SJSA1 (cell line): ENCODE data around the gene SLC6A1. TPM values are rescaled to one million over a fixed set of nuclear protein-coding genes. Genes with fewer than 3 reads are reported as not detected.

Experiments used
- DNase-seq, 2 experiments: peaks; one replicate each; pipeline ENCODE4 v3.0.0-alpha.2; 2015 to 2020; ENCODE audit warnings: low spot score in 2 of 2, low read depth in 1 of 2
- H3K27ac ChIP-seq: fragments of 250-450 bp; sonication (Bioruptor Pico); 2 replicates; pipeline ENCODE4 v1.5.1; 2020; ENCODE audit warnings: mild to moderate bottlenecking, moderate library complexity
- H3K27me3 ChIP-seq: fragments of 250-450 bp; sonication (Bioruptor Pico); replicated peaks from 2 replicates; pipeline ENCODE4 v1.5.1; 2020; ENCODE audit warnings: mild to moderate bottlenecking, moderate library complexity
- H3K36me3 ChIP-seq: fragments of 250-450 bp; sonication (Bioruptor Pico); 2 replicates; pipeline ENCODE4 v1.5.1; 2020; ENCODE audit warnings: mild to moderate bottlenecking
- H3K4me1 ChIP-seq: fragments of 250-450 bp; sonication (Bioruptor Pico); replicated peaks from 2 replicates; pipeline ENCODE4 v1.6.1; 2021; ENCODE audit warnings: mild to moderate bottlenecking
- H3K4me3 ChIP-seq: fragments of 250-450 bp; sonication (Bioruptor Pico); 2 replicates; pipeline ENCODE4 v1.5.1; 2020; ENCODE audit warnings: mild to moderate bottlenecking
- H3K9me3 ChIP-seq: fragments of 250-450 bp; sonication (Bioruptor Pico); replicated peaks from 2 replicates; pipeline ENCODE4 v1.5.1; 2020; ENCODE audit warnings: mild to moderate bottlenecking
- total RNA-seq: library from RNA; depleted of rRNA; stranded (reverse); fragments of >200 nt; shearing (Covaris generic); gene quantifications from 2 replicates; pipeline ENCODE4 v1.2.3, GENCODE V29; 2014

Gene SLC6A1
- total RNA-seq, 1 experiment from 2014 or later = not detected

DNA sequence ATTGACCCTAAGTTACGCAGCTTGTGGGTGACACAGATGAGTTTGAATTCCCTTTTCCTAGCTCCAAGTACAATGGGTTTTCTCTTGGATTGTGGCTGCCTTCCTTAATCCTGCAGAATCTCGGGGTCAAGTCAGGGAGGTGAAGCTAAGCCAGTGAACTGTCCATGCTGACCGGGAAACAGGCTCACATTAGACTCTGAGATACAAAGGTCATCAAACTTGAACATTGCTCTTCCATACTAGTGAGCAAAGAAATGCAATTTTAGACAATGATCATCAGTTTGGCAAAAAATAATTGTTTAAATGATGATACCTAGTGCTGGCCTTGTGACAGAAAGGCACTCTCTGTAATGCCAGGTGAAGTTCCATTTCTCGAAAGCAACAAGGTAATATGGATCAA, 31.6 kb downstream of the SLC6A1 start:
- Histone ChIP-seq H3K4me3 (no peak overlapping the region), H3K9me3 (peaks cover 4% of the 10 kb centered on the region; the same call in 1 of the 2 replicates), H3K36me3 (no peaks in the 10 kb centered on the region), H3K27ac (no peak overlapping the region), H3K27me3 (peaks cover 25% of the 10 kb centered on the region), H3K4me1 (no peaks in the 10 kb centered on the region)
- DNase-seq = no peak

DNA sequence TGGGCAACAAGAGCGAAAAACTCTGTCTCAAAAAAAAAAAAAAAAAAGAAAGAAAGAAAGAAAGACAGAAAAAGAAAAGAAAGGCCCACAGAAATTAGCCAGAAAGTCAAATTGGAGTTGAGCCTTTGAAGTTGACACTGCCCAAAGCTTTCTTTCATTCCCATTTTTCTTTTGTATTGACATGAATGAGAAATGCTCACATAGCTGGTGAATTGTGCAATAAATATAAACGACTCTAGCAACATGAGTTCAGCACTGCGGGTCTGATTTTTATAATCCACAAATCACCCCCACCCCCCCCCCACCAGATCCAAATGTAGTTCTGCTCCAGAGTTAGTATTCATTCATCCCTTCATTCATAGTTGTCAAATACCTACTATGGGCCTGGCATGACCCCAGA, 37.4 kb downstream of the SLC6A1 start:
- Histone ChIP-seq H3K27ac (no peak overlapping the region), H3K36me3 (no peaks in the 10 kb centered on the region), H3K4me3 (no peak overlapping the region), H3K9me3 (peaks cover 4% of the 10 kb centered on the region; the same call in 1 of the 2 replicates), H3K27me3 (no peaks in the 10 kb centered on the region), H3K4me1 (no peaks in the 10 kb centered on the region)
- no peak for DNase-seq

DNA sequence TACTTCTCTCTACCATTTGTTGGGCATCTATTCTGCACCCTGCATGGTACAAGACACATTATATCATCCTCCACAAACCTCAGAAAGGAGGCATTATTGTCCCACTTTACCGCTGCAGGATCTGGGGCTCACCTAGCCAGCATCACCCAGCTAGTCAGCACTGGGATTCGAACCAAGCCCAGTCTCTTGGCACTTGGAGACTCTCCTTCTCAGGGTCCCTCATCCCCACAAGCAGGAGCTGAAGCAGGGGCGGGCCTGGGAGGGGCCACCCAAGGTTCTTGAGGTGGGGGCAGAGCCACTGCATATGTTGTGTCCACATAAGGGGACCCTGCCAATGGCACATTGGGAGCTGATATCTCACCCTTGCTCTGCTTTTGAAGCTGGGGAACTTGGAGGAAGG, 41.3 kb downstream of the SLC6A1 start:
- Histone ChIP-seq H3K27ac (no peak overlapping the region), H3K27me3 (peaks cover 9% of the 10 kb centered on the region), H3K4me3 (no peak overlapping the region), H3K36me3 (no peaks in the 10 kb centered on the region), H3K4me1 (no peaks in the 10 kb centered on the region), H3K9me3 (no peaks in the 10 kb centered on the region)
- no peak for DNase-seq

DNA sequence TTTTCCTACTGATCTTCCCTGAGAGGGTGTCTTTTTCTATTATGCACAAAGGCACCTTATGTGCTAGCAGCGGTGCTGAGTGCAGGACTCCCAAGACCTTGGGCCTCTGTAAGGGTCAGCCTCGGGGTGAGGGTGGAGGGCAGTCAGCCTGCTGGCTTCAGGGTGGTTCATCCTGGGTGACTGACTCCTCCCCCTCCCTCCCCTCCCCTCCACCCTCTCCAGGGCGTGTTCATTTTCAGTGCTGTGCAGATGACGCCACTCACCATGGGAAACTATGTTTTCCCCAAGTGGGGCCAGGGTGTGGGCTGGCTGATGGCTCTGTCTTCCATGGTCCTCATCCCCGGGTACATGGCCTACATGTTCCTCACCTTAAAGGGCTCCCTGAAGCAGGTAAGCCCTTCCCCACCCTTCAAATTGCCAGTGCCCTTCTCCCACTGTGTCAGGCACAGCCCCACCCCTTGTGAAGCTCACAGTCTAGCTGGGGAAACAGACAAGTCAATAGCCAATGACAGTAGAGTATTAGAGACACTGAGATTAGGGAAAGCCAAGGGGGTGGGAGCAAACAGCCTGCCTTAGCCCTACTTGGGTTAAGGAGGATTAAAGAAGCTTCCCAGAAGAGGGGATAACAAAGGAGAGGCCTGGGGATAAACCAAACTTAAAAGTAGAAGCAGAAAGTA, 41.9 kb downstream of the SLC6A1 start:
- Histone ChIP-seq H3K27me3 (peaks cover 15% of the 10 kb centered on the region), H3K4me3 (no peak overlapping the region), H3K36me3 (no peaks in the 10 kb centered on the region), H3K27ac (no peak overlapping the region), H3K9me3 (no peaks in the 10 kb centered on the region), H3K4me1 (no peaks in the 10 kb centered on the region)
- DNase-seq = no peak

DNA sequence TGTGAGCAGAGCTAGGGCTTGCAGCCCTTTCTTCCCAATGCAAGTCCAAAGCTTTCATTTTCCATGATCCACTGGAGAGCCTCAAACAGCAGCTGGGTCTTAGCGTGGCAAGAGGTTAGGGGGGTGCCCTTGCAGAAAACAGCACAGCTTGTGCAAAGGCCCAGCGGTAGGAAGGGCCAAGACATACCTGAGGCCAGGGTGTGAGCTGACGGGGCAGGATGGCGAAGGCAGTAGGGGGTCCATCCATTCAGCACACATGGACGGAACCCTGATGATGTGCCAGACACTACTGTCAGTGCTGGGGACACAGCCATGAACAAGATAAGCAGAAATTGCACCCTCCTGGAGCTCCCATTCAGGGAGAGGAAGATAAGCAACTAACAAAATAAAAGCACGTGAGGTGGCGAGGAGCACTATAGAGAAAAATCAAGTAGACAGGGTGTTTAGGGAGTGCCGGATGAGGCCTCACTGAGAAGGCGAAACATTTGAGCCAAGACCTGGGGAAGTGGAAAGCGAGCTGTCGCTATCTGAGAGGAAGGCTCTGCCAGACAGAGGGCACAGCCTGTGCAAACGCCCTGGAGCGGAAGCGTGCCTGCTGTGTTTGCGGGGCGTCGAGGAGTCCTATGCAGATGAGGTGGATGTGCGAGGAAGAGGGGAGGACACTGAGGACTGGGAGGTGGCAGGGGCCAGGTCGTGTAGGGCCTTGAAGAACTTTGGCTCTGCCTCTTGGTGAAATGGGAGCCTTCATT, 43.4 kb downstream of the SLC6A1 start:
- Histone ChIP-seq H3K4me1 (no peaks in the 10 kb centered on the region), H3K27me3 (peaks cover 22% of the 10 kb centered on the region), H3K9me3 (no peaks in the 10 kb centered on the region), H3K4me3 (no peak overlapping the region), H3K36me3 (no peaks in the 10 kb centered on the region), H3K27ac (no peak overlapping the region)
- no peak for DNase-seq

DNA sequence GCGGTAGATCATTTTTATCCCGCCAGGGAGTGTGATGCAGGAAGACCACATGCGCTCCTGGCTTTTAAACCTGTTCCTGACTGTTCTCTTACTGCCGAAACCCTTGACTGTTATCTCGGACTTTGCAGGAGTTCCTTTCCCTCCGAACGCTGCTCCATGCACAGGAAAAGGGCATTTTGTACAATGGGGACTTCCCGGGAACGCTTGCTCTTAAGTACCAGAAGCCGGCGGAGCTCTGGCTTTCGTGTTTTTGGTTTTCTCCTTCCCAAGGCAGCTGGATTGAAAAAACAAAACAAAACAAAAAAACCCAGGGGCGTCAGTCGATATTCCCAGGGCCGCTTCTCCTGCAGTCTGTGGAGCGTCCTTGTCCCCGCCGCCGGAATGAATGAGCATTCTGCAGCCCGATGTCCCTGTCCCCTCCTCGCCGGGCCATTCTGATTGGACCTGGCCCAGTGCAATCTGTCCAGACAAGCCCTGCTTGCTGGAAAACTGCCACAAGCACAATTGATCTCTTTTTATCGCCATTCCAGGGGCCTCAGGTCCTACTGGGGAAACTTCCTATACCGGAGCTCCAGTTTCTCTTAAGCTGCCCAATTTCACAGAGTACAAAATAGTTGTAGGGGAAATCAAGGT, 44.8 kb downstream of the SLC6A1 start:
- H3K27me3 ChIP-seq = peaks cover 29% of the 10 kb centered on the region
- no peak for DNase-seq
- no peaks in the 10 kb centered on the region for H3K36me3 ChIP-seq
- no peak overlapping the region for H3K27ac ChIP-seq
- H3K4me3 ChIP-seq = no peak overlapping the region
- H3K9me3 ChIP-seq = no peaks in the 10 kb centered on the region
- no peaks in the 10 kb centered on the region for H3K4me1 ChIP-seq

DNA sequence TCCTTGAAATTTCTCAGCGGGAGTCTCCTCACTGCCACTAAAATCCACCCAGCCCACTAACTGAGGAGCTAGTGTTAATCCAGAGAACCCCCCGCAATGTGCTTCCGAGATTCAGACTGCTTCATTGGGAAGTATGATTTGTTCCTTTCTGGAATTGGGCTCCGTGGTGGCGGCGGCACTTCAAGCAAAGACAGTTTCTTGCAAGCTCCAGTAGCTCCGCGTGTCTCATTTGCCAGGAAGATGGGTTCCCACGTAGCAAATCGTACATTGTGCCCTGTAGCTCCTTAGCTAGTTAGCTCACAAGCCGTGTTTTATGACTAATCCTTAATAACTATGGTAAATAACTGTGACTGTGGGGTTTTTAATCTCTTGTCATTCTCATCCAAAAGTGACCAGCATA, 45.4 kb downstream of the SLC6A1 start:
- no peaks in the 10 kb centered on the region for H3K36me3 ChIP-seq
- H3K27me3 ChIP-seq = peaks cover 29% of the 10 kb centered on the region
- no peak for DNase-seq
- no peak overlapping the region for H3K4me3 ChIP-seq
- no peaks in the 10 kb centered on the region for H3K9me3 ChIP-seq
- H3K27ac ChIP-seq = no peak overlapping the region
- H3K4me1 ChIP-seq = no peaks in the 10 kb centered on the region

DNA sequence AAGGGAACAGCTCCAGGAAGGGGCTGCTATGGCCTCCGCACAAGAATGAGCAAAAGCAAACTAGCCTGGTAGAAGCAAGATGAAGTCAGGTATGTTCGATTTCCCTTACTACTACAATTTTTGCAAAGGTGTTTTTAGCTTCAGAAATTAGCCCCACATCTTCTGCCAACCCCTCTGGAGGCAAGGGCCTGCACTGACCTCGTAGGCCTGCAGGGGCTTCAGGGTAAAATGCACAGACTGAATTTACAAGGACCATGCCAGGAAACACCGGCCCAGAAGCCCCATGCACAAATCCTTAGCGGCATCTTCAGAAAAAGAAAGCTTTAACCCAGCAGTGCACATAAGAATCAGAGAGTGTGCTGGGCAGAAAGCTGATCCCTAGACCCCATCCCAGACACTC, 53.0 kb downstream of the SLC6A1 start:
- H3K9me3 ChIP-seq = no peaks in the 10 kb centered on the region
- no peaks in the 10 kb centered on the region for H3K4me1 ChIP-seq
- peaks cover 23% of the 10 kb centered on the region for H3K27me3 ChIP-seq
- H3K4me3 ChIP-seq = no peak overlapping the region
- no peak overlapping the region for H3K27ac ChIP-seq
- no peak for DNase-seq
- H3K36me3 ChIP-seq = no peaks in the 10 kb centered on the region

DNA sequence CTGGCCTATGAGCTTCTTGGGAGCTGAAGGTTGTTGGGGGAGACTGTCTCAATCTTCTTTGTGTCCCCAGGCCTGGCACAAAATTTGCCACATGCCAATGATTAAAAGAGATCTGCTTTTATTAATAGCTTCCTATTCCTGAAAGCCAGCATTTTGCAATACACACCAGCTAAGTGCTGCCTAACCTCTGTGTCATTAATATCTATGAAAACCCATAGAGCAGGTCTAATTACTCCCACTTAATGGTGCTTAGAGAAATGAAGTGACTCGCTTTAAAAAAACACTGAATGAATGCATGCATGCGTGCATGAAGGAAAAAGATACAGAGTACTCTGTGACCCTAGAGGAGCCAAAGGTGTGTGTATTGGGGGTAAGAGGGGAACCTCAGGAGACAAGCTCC, 55.0 kb downstream of the SLC6A1 start:
- Histone ChIP-seq H3K36me3 (no peaks in the 10 kb centered on the region), H3K4me3 (no peak overlapping the region), H3K27me3 (peaks cover 23% of the 10 kb centered on the region), H3K4me1 (no peaks in the 10 kb centered on the region), H3K27ac (no peak overlapping the region), H3K9me3 (no peaks in the 10 kb centered on the region)
- no peak for DNase-seq

DNA sequence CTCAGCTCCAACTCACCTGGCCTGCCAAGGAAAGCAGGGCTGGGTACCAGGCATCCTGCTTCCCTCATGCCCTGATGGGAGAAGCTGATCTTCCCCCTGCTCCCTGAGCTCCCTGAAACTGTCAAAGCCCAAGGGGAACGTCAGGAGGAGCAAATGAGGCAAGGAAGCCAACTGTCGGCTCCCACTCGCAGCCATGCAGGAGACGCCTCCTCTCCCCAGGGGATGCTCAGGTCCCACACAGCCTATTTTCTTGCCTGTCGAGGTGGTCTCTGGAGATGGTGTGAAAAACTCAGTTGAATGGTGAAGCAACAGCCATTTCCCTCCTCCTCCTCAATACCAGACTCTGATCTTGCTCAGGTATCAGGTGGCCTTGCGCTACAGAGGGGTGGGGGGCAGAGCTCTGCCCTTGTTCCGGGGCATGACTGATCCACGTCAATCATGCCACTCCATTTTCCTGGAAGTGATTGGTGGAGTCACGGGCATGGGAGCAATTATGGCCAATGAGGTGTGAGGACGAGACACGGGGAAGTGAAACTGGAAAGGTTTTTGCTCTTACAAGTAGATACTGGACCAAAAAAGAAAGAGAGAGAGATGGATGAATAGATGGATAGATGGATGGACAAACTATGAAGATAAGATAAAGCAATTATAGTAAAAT, 58.2 kb downstream of the SLC6A1 start:
- DNase-seq = no peak
- Histone ChIP-seq H3K36me3 (no peaks in the 10 kb centered on the region), H3K4me3 (no peak overlapping the region), H3K27me3 (peaks cover 40% of the 10 kb centered on the region), H3K9me3 (no peaks in the 10 kb centered on the region), H3K27ac (no peak overlapping the region), H3K4me1 (no peaks in the 10 kb centered on the region)

DNA sequence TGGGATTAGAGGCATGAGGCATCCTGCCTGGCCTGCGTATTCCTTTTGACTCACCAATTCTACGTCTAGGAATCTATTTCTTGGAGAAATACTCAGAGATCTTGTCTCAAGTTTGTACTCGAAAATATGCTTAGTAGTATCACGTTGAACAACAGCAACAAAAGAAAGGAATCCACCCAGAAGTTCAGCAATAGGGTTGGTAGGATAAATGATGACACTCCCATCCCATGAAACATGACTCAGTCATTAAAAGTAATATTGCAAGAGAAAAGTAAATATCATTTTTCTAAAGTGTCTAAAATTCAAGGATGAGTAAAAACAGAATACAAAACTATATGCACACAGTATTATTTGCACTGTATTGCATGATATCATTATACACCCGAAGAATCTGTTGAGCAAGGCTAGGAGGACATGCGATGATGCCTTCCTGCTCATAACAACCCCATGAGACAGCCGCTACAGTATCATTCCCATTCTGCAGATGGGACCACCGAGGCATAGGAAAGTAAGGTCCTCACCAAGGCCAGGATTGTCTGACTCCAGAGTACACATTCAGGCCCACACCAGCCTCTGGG, 61.5 kb downstream of the SLC6A1 start:
- Histone ChIP-seq H3K27me3 (peaks cover 37% of the 10 kb centered on the region), H3K36me3 (no peaks in the 10 kb centered on the region), H3K4me1 (no peaks in the 10 kb centered on the region), H3K4me3 (no peak overlapping the region), H3K27ac (no peak overlapping the region), H3K9me3 (no peaks in the 10 kb centered on the region)
- no peak for DNase-seq

DNA sequence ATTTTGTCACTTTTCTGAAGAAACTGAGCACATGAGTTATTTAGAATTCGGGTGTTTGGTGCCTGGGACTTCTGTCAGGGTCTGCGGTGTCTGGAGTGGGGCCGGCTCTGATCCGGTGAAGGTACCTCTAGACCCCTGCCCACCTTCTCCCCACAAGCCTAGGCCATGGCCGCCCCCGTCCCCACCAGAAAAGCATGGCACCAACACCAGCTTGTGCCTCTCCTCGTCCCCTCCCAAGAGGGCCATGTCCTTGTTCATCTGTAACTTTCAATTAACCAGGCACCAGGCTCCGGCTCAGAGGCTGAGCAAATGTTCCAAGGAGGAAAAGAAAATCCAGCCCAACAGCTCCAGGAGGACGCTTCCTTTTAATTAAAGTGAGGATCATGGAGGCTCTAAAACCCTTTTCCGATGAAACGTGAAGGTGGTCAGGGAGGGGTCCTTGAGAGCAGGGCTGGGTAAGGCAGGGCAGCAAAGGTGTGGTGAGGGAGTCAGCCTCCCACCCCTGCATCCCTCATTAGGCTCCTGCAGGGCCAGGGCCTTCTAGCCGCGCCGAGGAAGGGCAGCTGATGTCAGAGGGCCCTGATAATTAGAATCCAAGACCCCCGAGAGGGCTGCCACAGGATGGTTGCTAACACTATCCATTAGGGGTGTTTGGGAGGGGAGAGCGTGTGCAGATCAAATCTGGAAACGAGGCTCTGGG, 62.3 kb downstream of the SLC6A1 start:
- Histone ChIP-seq H3K9me3 (no peaks in the 10 kb centered on the region), H3K4me3 (no peak overlapping the region), H3K27me3 (peaks cover 31% of the 10 kb centered on the region), H3K4me1 (no peaks in the 10 kb centered on the region), H3K36me3 (no peaks in the 10 kb centered on the region), H3K27ac (no peak overlapping the region)
- no peak for DNase-seq

DNA sequence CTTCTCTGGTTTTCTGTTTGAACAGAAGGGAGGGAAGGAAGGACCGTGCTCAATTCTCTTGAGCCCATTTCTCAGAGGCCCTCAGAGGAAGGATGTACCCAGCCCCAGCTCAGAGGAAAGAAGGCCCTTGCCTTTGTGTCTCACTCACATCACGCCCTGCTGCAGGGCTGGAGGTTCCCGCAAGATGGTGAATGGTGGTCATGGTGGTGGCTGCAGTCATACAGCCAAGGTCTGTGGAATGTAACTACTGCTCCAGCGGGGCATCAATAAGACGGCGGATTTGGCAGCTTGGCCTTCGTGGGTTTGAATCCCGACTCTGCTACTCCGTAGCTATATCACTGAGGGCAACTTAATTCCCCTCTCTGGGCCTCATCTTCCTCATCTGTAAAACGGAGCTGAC, 62.9 kb downstream of the SLC6A1 start:
- Histone ChIP-seq H3K36me3 (no peaks in the 10 kb centered on the region), H3K4me3 (no peak overlapping the region), H3K27ac (no peak overlapping the region), H3K9me3 (no peaks in the 10 kb centered on the region), H3K27me3 (peaks cover 29% of the 10 kb centered on the region), H3K4me1 (peaks cover under 1% of the 10 kb centered on the region)
- DNase-seq = no peak
